Measurements from ENCODE around the gene ADCY3.
"Not testable (repeated sequence)": the region's sequence is repeated elsewhere in the genome, so short reads cannot be mapped to it uniquely, and the experiment has no call there.

The ADCY3 gene

GRCh38 chr2:24814516-24814915 lies 105.5 kb downstream of the ADCY3 start:
- Mint-ChIP-seq H3K4me1 (peaks cover 12% of the 10 kb centered on the region), H3K27me3 (ENCODE audit: low read depth) (no peaks in the 10 kb centered on the region), H3K4me3 (no peak overlapping the region), H3K36me3 (ENCODE audit: low read depth) (peaks cover 57% of the 10 kb centered on the region), H3K9me3 (no peaks in the 10 kb centered on the region), H3K27ac (no peak overlapping the region)
- TF ChIP-seq CTCF (IDR thresholded peaks at IDR 0.05; ENCODE audit: unreplicated experiment in 3 of 3), result no peak

GRCh38 chr2:24813691-24814137 lies 106.3 kb downstream of the ADCY3 start:
- H3K4me1 Mint-ChIP-seq, result peaks cover 12% of the 10 kb centered on the region
- no peak for TF ChIP-seq CTCF (IDR thresholded peaks at IDR 0.05; ENCODE audit: unreplicated experiment in 3 of 3)

GRCh38 chr2:24809316-24810007 lies 110.6 kb downstream of the ADCY3 start:
- H3K4me1 Mint-ChIP-seq, result peaks cover 12% of the 10 kb centered on the region
- H3K27me3 Mint-ChIP-seq (ENCODE audit: low read depth), result no peaks in the 10 kb centered on the region
- H3K4me3 Mint-ChIP-seq, result no peak overlapping the region
- H3K27ac Mint-ChIP-seq, result no peak overlapping the region
- peaks cover 20% of the 10 kb centered on the region for H3K9me3 Mint-ChIP-seq
- H3K36me3 Mint-ChIP-seq (ENCODE audit: low read depth), result peaks cover 68% of the 10 kb centered on the region
- no peak for TF ChIP-seq CTCF (IDR thresholded peaks at IDR 0.05; ENCODE audit: unreplicated experiment in 3 of 3)

More at GRCh38 chr2:24813691-24814137, 106.3 kb downstream of the ADCY3 start:
- peaks cover 60% of the 10 kb centered on the region for H3K36me3 Mint-ChIP-seq (ENCODE audit: low read depth)
- no peaks in the 10 kb centered on the region for H3K27me3 Mint-ChIP-seq (ENCODE audit: low read depth)
- no peaks in the 10 kb centered on the region for H3K9me3 Mint-ChIP-seq
- no peak overlapping the region for H3K27ac Mint-ChIP-seq
- no peak overlapping the region for H3K4me3 Mint-ChIP-seq

- H3K4me3 Mint-ChIP-seq, result no peak overlapping the region
- H3K27me3 Mint-ChIP-seq (ENCODE audit: low read depth), result no peaks in the 10 kb centered on the region
- H3K27ac Mint-ChIP-seq, result no peak overlapping the region
- H3K4me1 Mint-ChIP-seq, result no peaks in the 10 kb centered on the region
- peaks cover 34% of the 10 kb centered on the region for H3K9me3 Mint-ChIP-seq
- peaks cover 70% of the 10 kb centered on the region for H3K36me3 Mint-ChIP-seq (ENCODE audit: low read depth)
- no peak for TF ChIP-seq CTCF (IDR thresholded peaks at IDR 0.05; ENCODE audit: unreplicated experiment in 3 of 3)
Observed at GRCh38 chr2:24806661-24807036, 113.4 kb downstream of the ADCY3 start.

- H3K4me3 Mint-ChIP-seq, H3K27ac Mint-ChIP-seq, H3K4me1 Mint-ChIP-seq: not testable (repeated sequence)
Observed at GRCh38 chr2:24805811-24806660, 114.0 kb downstream of the ADCY3 start.

GRCh38 chr2:24800487-24800886 lies 119.5 kb downstream of the ADCY3 start:
- peaks cover 43% of the 10 kb centered on the region for H3K9me3 Mint-ChIP-seq
- not testable (repeated sequence) for H3K27me3 Mint-ChIP-seq (ENCODE audit: low read depth); H3K4me3 Mint-ChIP-seq; H3K4me1 Mint-ChIP-seq; H3K27ac Mint-ChIP-seq
- peaks cover 89% of the 10 kb centered on the region for H3K36me3 Mint-ChIP-seq (ENCODE audit: low read depth)

More at GRCh38 chr2:24805811-24806660, 114.0 kb downstream of the ADCY3 start:
- H3K36me3 Mint-ChIP-seq (ENCODE audit: low read depth), result peaks cover 76% of the 10 kb centered on the region
- not testable (repeated sequence) for H3K27me3 Mint-ChIP-seq (ENCODE audit: low read depth)
- H3K9me3 Mint-ChIP-seq, result peaks cover 34% of the 10 kb centered on the region

All from nephron (organoid).